ENCODE data around the gene PGBD4.

GRCh38 chr15:34114215-34114614, 12.3 kb downstream of the PGBD4 start:
- TF ChIP-seq CTCF (IDR thresholded peaks at IDR 0.05 in 8 of 11, conservative IDR thresholded peaks at IDR 0.05 in 3 of 11) (no peak), POLR2A (IDR thresholded peaks at IDR 0.05) (no peak)
